ENCODE measurements around the gene ZDHHC3. TPM values are rescaled to one million over a fixed set of nuclear protein-coding genes. Genes with fewer than 3 reads are reported as not detected.
"Not testable (repeated sequence)": the region's sequence is repeated elsewhere in the genome, so short reads cannot be mapped to it uniquely, and the experiment has no call there.

ZDHHC3 gene
- total and polyA plus RNA-seq, 8 donors: 86.8 to 134 (median 123) TPM

DNA sequence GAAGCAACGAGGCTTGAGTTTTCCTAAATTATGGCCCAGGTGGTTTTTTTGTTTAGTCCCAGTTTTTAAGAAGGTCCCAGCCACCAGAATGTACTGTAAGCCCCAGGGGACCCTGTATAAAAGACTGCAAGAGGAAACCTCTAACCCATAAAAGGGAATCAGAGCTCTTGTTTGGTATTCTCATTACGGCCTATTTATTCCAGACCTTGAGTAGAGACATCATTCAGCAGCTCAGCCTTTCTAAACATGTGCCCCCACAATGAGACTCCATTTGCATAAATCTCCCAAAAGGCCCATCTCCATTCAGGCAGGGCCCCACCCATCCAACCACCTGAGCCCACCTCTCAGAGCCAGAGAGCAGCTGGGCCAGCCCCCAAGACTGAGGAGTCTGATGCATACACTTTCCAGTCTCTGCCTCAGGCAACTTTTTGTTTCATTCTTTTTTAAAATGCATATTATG is 25.7 kb downstream of the ZDHHC3 start:
- peaks cover 6 to 20% of the 10 kb centered on the region in 2 donors for H3K4me1 ChIP-seq
- no peak overlapping the region for H3K27ac ChIP-seq
- H3K36me3 ChIP-seq: peaks cover 0 to 14% of the 10 kb centered on the region in 2 donors
- H3K9me3 ChIP-seq: no peaks in the 10 kb centered on the region
- no peak for TF ChIP-seq CTCF (IDR thresholded peaks at IDR 0.05)
- ATAC-seq (no peak), DNase-seq (no peak)
- H3K4me3 ChIP-seq: no peak overlapping the region
- no peaks in the 10 kb centered on the region for H3K27me3 ChIP-seq
- intact Hi-C loops (cut with DNase I): no loop called here

DNA sequence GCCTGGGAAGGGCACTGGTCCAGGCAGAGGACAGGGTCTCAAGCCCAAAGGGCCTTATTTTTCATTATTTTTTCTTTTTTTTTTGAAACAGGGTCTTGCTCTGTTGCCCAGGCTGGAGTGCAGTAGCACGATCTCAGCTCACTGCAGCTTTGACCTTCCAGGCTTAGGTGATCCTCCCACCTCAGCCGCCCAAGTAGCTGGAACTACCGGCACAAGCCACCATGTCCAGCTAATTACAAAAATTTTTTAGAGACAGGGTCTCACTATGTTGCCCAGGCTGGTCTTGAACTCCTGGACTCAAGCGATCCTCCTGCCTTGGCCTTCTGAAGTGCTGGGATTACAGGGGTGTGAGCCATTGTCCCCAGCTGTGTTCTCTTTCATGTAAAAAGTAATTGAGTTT is 26.2 kb downstream of the ZDHHC3 start:
- ATAC-seq; H3K4me3 ChIP-seq; H3K9me3 ChIP-seq; H3K27ac ChIP-seq; DNase-seq; H3K27me3 ChIP-seq; intact Hi-C loops (cut with DNase I): not testable (repeated sequence)
- Histone ChIP-seq H3K4me1 (peaks cover 3 to 15% of the 10 kb centered on the region in 2 donors), H3K36me3 (peaks cover 0 to 20% of the 10 kb centered on the region in 2 donors)

GRCh38 chr3:44948239-44948638 is 27.7 kb downstream of the ZDHHC3 start:
- Histone ChIP-seq H3K9me3 (no peaks in the 10 kb centered on the region), H3K4me1 (no peaks in the 10 kb centered on the region), H3K27ac (no peak overlapping the region), H3K36me3 (peaks cover 0 to 30% of the 10 kb centered on the region in 2 donors), H3K4me3 (no peak overlapping the region), H3K27me3 (no peaks in the 10 kb centered on the region)
- intact Hi-C loops (cut with DNase I): no loop called here
- DNase-seq (no peak), ATAC-seq (no peak)
- TF ChIP-seq CTCF (IDR thresholded peaks at IDR 0.05): no peak

DNA sequence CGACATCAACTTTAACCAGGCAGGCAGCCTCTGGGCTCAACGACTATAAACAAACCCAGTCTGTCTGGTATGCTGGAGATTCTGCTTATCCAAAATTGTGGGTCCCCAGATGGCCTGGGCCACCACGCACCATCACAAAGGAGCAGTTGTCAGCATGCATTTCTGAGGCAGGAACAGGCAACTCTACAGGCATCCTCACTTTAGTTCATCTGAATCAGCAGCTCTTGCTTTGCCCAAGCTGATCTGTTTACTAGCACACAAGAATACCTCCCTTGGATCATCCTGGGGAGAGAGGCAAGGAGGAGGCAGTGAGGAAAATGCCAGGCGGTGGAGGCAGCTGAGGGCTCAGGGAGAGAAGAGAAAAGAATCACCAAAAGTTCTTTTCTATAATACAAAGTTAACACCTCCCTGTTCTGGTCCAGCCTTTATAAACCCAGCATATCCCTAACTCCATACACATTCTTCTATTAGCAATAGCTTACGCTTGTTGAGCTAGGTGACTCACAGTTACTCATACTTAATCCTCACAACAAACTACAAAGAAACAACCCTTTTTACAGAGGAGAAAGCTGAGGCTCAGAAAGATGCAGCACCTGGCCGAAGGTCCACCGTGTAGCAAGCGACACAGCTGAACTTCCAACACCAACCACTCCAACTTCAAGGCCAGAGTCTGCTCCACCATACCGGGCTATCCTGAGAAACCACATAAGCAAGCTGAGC is 33.6 kb downstream of the ZDHHC3 start:
- H3K4me1 ChIP-seq: peaks cover 14 to 21% of the 10 kb centered on the region in 2 donors
- no peak overlapping the region for H3K4me3 ChIP-seq
- TF ChIP-seq CTCF (IDR thresholded peaks at IDR 0.05): no peak
- H3K36me3 ChIP-seq: peaks cover 0 to 87% of the 10 kb centered on the region in 2 donors
- ATAC-seq (no peak), DNase-seq (no peak)
- intact Hi-C loops (cut with DNase I): no loop called here
- no peaks in the 10 kb centered on the region for H3K27me3 ChIP-seq
- no peaks in the 10 kb centered on the region for H3K9me3 ChIP-seq
- H3K27ac ChIP-seq: no peak overlapping the region

DNA sequence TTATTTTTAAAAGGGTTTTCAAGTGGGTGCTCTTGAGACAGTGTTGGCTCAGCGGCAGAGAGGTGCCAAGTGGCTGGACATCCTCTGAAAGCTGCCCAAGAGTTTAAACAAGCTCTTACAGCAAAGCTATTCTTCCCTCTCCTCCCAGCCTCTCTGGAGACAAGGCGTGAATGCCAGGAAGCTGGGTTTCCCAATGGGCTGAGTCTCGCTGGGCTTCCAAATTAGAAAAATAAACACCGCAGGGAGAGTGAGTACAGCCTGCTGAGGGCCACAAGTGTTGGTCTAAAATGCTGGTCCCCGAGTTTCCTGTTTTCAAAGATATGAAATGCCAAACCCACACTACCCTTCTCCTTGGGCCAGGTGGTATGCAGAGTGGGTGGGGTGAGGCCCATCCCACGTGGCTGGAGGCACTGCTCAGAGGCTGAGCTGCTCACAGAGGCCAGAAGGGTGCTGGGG is 36.4 kb downstream of the ZDHHC3 start:
- H3K27ac ChIP-seq: peak overlapping the region; percentile 64 to 73
- peaks cover 0 to 78% of the 10 kb centered on the region in 2 donors for H3K36me3 ChIP-seq
- no peak overlapping the region for H3K4me3 ChIP-seq
- H3K27me3 ChIP-seq: no peaks in the 10 kb centered on the region
- DNase-seq (peak in 3 of 4 donors; percentile 29 to 83 (median 74)), ATAC-seq (peak; percentile 88)
- no peaks in the 10 kb centered on the region for H3K9me3 ChIP-seq
- TF ChIP-seq CTCF (IDR thresholded peaks at IDR 0.05): no peak
- intact Hi-C loops (cut with DNase I): no loop called here
- peaks cover 14 to 21% of the 10 kb centered on the region in 2 donors for H3K4me1 ChIP-seq

All from left lung (tissue), 10 donors.